HG03442 (cell line): ENCODE measurements around the gene MVK.

ENCODE experiments used
- ATAC-seq: cut with Tn5 transposase; IDR thresholded peaks from one replicate; pipeline ENCODE4 v1.9.1; 2021; ENCODE audit warnings: mild to moderate bottlenecking, moderate library complexity; ENCODE audit not compliant: unreplicated experiment

The MVK gene

DNA sequence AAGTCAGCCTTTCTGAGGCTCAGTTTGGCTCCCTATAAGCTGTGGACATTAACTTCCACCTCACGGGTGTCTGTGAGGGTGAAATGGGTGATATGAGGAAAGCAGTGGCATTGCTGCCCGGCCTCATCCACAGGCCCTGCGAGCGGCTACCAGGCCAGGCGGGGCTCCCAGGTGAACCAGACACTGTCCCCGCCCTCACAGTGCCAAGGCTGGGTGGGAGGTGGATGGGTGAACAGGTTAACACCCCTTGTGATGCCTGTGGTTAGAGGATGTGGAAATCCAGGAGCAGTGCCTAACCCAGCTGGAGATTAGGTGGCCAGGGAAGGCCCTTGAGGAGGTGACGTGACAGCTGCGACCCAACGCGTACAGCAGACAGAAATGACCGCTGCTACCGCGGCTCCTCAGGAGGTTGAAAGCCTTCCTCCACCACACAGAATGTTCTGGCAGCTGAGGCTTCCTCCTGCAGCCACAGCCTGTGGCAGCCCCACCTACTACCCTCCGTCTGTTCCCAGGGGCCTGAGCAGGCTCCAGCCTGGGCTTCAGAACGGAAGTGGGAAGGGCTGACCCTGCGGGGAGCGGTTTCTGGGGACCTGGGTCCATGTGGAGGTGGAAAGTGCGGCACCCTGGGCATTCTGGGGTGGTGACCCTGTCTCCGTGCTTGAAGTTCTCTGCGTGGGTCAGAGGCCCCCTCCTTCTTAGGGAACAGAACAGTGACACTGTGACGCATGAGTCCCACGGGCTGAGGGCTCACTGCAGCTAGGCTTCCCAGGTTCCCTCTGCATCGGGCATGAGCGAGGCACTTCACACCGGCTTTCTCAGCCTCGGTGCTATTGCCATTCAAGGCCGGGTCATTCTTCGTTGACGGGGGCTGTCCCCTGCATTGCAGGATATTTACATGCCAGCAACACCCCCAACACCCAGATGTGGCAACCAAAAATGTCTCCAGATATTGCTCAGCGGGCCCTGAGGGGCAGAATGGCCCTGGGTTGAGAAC is 10.0 kb upstream of the MVK start:
- ATAC-seq = no peak

GRCh38 chr12:109566424-109566823 is 7.2 kb upstream of the MVK start:
- ATAC-seq = no peak

DNA sequence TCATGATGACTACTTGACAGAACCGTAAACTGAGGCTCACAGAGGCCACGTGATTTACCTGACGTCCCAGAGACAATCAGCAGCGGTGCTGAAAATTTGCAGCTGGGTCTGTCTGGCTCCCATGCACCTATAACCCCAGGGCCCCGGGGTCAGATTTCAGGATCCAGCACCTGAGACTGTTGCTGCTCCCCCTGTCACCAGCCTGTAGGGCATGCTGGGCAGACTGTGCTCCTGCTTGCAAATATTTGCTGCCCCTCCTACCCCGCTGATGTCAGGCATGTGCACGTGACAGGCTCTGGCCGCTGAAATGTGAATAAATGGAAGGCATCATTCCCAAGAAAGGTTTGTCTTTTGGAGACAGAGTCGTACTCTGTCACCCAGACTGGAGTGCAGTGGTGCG is 6.3 kb upstream of the MVK start:
- ATAC-seq = no peak

DNA sequence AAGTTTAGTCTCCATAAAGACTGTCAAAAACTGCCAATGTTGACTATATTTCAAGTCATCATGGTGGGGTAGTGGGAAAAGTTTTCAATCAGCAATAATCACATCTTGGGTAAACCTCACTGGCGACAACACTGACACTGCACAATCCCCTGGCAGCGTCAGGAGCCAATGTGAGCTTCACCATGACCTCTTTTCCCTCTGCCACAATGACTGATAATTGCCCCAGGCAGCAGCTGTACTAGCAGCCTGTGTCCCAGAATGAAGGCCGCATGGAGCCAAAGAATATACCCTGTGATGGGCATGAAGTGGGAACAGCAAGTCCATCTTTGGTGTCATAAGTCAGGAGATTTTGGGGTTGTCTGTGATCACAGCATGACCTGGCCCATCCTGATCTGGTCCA is 5.6 kb upstream of the MVK start:
- ATAC-seq = no peak

DNA sequence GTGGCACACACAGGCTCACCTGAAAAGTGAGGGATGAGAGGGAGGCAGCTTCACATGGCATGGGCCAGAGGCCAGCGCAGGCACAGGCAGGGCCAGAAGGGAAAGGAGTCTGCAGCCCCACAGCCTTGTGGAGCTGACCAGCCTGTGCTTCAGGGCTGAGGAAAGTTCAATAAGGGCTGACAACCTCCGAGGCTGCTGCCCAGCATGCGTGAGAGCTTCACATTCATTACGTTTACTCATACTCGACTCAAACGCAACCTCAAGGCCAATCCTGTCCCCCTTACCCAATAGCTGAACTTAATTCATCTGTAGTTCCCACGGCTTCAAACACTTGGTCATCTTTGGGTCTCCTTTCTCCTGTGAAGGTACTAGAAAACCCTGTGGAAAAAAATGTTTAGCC is 5.1 kb upstream of the MVK start:
- no peak for ATAC-seq

- ATAC-seq = no peak
These were observed 1.7 kb upstream of the MVK start for GRCh38 chr12:109571773-109572505.

DNA sequence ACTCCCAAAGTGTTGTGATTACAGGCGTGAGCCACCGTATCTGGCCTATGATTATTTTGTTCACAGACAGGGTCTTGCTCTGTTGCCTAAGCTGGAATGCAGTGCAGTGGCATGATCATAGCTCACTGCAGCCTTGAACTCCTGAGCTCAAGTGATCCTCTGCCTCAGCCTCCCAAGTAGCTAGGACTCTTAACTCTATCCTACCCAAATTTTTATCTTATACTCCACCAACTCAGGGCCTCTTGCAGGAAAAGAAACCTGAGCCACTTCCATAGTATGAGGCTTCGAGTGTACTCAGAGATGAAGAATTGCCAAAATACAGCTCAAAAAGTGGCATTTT is 1.1 kb upstream of the MVK start:
- no peak for ATAC-seq

DNA sequence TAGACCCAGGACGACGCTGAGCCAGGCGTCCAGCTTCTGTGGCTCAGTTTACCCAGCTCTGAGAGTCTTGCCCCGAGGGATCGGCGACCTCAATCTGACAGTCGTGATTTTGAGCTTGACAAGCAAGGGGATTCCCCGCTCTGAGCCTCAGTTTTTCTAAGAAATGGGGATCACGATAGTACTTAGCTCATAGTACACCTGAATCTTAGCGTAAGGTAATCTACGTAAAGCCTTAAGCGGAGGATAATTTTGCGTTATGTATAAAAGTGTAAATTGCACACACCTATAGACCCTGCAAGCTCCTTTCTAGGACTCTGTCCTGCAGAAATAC is 285 bp downstream of the MVK start:
- ATAC-seq = no peak

- no peak for ATAC-seq
These were observed 2.1 kb downstream of the MVK start for GRCh38 chr12:109575683-109576082.

GRCh38 chr12:109577311-109577710 is 3.7 kb downstream of the MVK start:
- ATAC-seq = no peak

DNA sequence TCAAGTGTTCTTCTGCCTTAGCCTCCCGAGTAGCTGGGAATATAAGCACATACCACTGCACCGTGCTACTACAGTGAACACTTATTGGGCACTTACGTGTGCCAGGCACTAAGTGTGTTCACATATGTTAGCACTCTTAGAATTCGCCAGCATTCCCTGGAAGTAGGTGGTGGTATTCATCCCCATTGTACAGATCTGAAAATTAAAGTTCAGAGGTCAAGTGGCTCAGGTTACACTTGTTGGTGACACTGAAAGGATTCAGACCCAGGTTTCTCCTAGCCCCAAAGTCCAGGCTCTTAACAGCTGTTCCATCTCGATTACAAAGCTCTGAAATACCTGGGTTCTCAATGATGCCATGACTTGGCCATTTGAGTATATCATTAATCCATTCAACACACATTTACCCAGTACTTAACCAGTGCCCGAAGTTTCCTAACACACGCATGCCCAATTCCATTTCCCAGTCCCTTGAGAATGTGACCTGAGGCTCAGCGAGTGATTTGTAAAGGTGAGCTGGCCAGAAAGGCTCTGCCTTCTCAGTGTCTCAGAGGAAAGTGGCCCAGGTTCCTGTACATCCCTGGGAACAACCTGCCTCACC is 4.8 kb downstream of the MVK start:
- ATAC-seq = no peak

- ATAC-seq = no peak
These were observed 6.0 kb downstream of the MVK start for GRCh38 chr12:109579639-109580038.

GRCh38 chr12:109580272-109580671 is 6.7 kb downstream of the MVK start:
- ATAC-seq = no peak

- ATAC-seq = no peak
These were observed 7.2 kb downstream of the MVK start for GRCh38 chr12:109580684-109581333.

DNA sequence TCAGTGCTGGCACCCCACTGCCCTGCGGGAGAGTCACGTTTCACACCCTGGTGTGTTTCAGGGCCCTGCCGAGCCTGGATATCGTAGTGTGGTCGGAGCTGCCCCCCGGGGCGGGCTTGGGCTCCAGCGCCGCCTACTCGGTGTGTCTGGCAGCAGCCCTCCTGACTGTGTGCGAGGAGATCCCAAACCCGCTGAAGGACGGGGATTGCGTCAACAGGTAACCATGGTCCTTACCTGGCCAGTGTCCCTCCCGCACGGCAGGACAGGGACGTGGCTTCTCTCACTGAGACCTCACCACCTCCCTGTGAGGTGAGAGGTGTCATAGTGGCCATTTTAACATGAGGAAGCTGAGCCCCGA is 7.7 kb downstream of the MVK start:
- ATAC-seq = no peak

DNA sequence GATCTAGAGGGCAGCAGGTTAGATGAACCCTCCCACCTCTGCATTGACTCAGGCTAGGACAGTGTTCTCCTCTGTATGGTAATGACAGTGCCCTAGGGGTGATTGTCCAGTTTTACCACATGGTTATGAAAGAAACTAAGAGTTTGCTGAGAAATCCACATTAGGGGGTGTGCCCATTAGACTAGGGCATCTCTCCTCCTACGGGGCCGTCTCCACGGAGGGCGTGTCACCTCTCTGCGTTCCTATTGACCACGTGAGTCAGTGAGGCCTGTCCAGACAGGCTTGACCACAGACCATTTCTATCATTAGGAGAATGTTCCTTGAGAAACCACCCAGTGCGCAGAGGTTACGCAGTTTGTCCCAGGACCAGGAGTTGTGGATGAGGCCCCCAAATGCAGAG is 8.3 kb downstream of the MVK start:
- no peak for ATAC-seq

- no peak for ATAC-seq
These were observed 9.0 kb downstream of the MVK start for GRCh38 chr12:109582636-109583035.

- no peak for ATAC-seq
These were observed 10.1 kb downstream of the MVK start for GRCh38 chr12:109583733-109584132.

DNA sequence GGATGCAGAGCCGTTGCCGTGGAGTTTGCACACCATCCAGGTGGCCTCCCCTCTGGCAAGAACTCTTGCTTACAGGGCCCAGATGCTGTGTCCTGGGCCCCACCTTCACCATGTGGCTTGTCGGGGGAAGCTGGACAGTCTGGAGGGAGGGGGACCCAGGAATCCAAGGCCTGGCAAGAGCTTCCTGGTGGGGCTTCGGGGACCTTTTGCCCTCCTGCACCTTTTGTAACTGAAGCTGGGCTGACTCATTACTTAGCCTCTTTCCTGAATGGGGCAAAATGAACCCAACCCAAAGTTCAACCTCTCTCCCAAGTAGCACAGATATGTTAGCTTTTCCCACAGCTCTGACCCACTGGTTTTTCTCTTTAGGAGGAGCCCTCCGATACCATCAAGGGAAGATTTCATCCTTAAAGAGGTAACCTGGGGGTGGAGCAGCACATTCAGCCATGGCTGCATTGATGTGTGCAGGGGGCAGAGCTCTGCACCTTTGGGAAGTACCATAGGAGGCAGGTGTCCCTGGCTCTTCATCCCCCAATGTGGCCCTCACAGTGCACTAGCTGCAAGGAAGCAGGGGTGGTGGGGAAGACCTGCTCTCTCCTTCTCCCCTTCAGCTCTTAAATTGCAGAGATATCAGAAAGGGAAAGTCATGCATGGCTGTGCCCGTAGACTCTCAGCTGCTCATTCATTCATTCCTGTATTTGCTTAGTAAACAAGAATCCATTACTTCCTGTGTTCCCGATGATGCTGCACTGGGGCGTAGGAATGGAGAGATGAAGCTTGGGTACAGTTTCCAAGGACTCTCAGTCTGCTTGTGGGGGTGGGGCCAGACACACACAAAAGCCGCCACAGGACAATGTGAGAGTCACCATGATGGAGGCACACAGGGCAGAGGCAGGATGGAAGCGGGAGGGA is 13.0 kb downstream of the MVK start:
- ATAC-seq = no peak

GRCh38 chr12:109587921-109588320 is 14.3 kb downstream of the MVK start:
- ATAC-seq = no peak
